ENCODE results near the gene MOB3B.

MOB3B gene

GRCh38 chr9:27471789-27472188, 57.8 kb downstream of the MOB3B start:
- Histone ChIP-seq H3K9me3 (no peaks in the 10 kb centered on the region), H3K4me1 (ENCODE audit: control insufficient read depth in 1 of 2, insufficient read depth in 1 of 2, low read depth in 1 of 2, low read length in 1 of 2) (no peaks in the 10 kb centered on the region), H3K36me3 (no peaks in the 10 kb centered on the region), H3K4me3 (ENCODE audit: low read depth in 1 of 2, low read length in 1 of 2) (no peak overlapping the region), H3K27ac (no peak overlapping the region), H3K27me3 (no peaks in the 10 kb centered on the region)
- TF ChIP-seq CTCF (IDR thresholded peaks at IDR 0.05): no peak

GRCh38 chr9:27471366-27471765, 58.2 kb downstream of the MOB3B start:
- Histone ChIP-seq H3K27ac (no peak overlapping the region), H3K36me3 (no peaks in the 10 kb centered on the region), H3K4me1 (ENCODE audit: control insufficient read depth in 1 of 2, insufficient read depth in 1 of 2, low read depth in 1 of 2, low read length in 1 of 2) (no peaks in the 10 kb centered on the region), H3K9me3 (no peaks in the 10 kb centered on the region), H3K4me3 (ENCODE audit: low read depth in 1 of 2, low read length in 1 of 2) (no peak overlapping the region), H3K27me3 (no peaks in the 10 kb centered on the region)
- no peak for TF ChIP-seq CTCF (IDR thresholded peaks at IDR 0.05)

- H3K27me3 ChIP-seq: no peaks in the 10 kb centered on the region
- no peaks in the 10 kb centered on the region for H3K9me3 ChIP-seq
- no peak overlapping the region for H3K27ac ChIP-seq
- no peaks in the 10 kb centered on the region for H3K4me1 ChIP-seq (ENCODE audit: control insufficient read depth in 1 of 2, insufficient read depth in 1 of 2, low read depth in 1 of 2, low read length in 1 of 2)
- H3K36me3 ChIP-seq: no peaks in the 10 kb centered on the region
- no peak overlapping the region for H3K4me3 ChIP-seq (ENCODE audit: low read depth in 1 of 2, low read length in 1 of 2)
- no peak for TF ChIP-seq CTCF (IDR thresholded peaks at IDR 0.05)
Measured at GRCh38 chr9:27470291-27470856, 59.2 kb downstream of the MOB3B start.

DNA sequence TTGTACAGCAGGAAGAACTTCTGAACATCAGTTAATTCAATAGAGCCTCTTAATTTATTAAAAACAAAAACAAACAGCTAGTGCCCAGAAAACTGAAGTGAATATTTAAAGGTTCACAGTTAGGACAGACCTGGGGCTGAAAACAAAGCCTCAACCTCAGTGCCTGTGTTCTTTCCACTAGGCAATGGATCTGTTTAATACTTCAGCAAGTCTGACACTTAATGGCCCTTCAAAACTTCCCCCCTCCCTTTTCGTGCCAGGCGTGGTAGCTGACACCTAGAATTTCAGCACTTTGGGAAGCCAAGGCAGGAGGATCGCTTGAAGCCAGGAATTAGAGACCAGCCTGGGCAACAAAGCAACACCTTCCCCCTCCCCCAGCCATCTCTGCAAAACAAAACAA, 60.1 kb downstream of the MOB3B start:
- Histone ChIP-seq H3K9me3 (no peaks in the 10 kb centered on the region), H3K27me3 (no peaks in the 10 kb centered on the region), H3K36me3 (no peaks in the 10 kb centered on the region), H3K4me1 (ENCODE audit: control insufficient read depth in 1 of 2, insufficient read depth in 1 of 2, low read depth in 1 of 2, low read length in 1 of 2) (no peaks in the 10 kb centered on the region), H3K4me3 (ENCODE audit: low read depth in 1 of 2, low read length in 1 of 2) (no peak overlapping the region), H3K27ac (no peak overlapping the region)
- no peak for TF ChIP-seq CTCF (IDR thresholded peaks at IDR 0.05)

- Histone ChIP-seq H3K4me3 (ENCODE audit: low read depth in 1 of 2, low read length in 1 of 2) (no peak overlapping the region), H3K36me3 (no peaks in the 10 kb centered on the region), H3K27ac (no peak overlapping the region), H3K9me3 (no peaks in the 10 kb centered on the region), H3K27me3 (no peaks in the 10 kb centered on the region), H3K4me1 (ENCODE audit: control insufficient read depth in 1 of 2, insufficient read depth in 1 of 2, low read depth in 1 of 2, low read length in 1 of 2) (no peaks in the 10 kb centered on the region)
- no peak for TF ChIP-seq CTCF (IDR thresholded peaks at IDR 0.05)
Measured at GRCh38 chr9:27468462-27469110, 61.0 kb downstream of the MOB3B start.
